HepG2 (cell line): ENCODE data around the gene GHRHR. TPM values are rescaled to one million over a fixed set of nuclear protein-coding genes. Genes with fewer than 3 reads are reported as not detected.

Experiments used
- ATAC-seq: fragments of 200-7000 bp; cut with Tn5 transposase; 3 replicates; pipeline ENCODE4 v1.9.1; 2020; ENCODE audit warnings: mild to moderate bottlenecking, moderate library complexity
- BruUV-seq: library from RNA; stranded (reverse); fragments of 400-500 nt; replicated peaks from 2 replicates; lab custom pipeline; 2021; lab: Mats Ljungman, UMichigan
- CTCF ChIA-PET: fragments of 300-600 bp; formaldehyde crosslinking; extraction: SDS; loops from one replicate; lab custom pipeline; 2021; ENCODE audit warnings: low total read pairs, inconsistent platforms, low intra/inter-chr PET ratio; lab: Yijun Ruan, JAX
- POLR2A ChIA-PET: fragments of 350-600 bp; sonication (Branson Sonifier 250); formaldehyde crosslinking; loops from one replicate; lab custom pipeline; 2020; ENCODE audit warnings: antibody characterized with exemption, inconsistent platforms; lab: Yijun Ruan, JAX
- DNase-seq: peaks from one replicate; pipeline ENCODE4 v3.0.0-alpha.2; 2015; ENCODE audit warnings: low spot score
- FAIRE-seq: peaks from 3 replicates; lab custom pipeline; 2011; peaks lifted over from hg19 to GRCh38; lab: Jason Lieb, UNC
- H2AFZ ChIP-seq: one replicate; pipeline ENCODE4 v1.6.1; 2011; ENCODE audit warnings: low read length, inconsistent platforms
- H3K27ac ChIP-seq: fragments of 300-600 bp; 3 replicates; pipeline ENCODE4 v1.8.0; 2011; ENCODE audit warnings: mixed run types, mild to moderate bottlenecking, mixed read lengths, low read length, inconsistent platforms; ENCODE audit not compliant: insufficient read depth; ENCODE audit errors: extremely low read length
- H3K27me3 ChIP-seq, 2 experiments: fragments of 200-600 bp in 1 of 2; 2 replicates in 1 of 2; 3 replicates in 1 of 2; pipeline versions ENCODE4 v1.6.0 to v1.8.0; 2011; ENCODE audit warnings: low read length in 2 of 2, mild to moderate bottlenecking in 2 of 2, moderate library complexity in 2 of 2, inconsistent platforms in 1 of 2; ENCODE audit not compliant: insufficient read depth in 2 of 2, control insufficient read depth in 1 of 2
- H3K36me3 ChIP-seq, 2 experiments: fragments of 200-600 bp in 1 of 2; replicated peaks in 1 of 2; 2 replicates in 1 of 2; 3 replicates in 1 of 2; pipeline versions ENCODE4 v1.5.1 to v1.8.0; 2011; ENCODE audit warnings: low read length in 2 of 2, inconsistent platforms in 1 of 2; ENCODE audit not compliant: insufficient read depth in 2 of 2, control insufficient read depth in 1 of 2
- H3K4me1 ChIP-seq: 2 replicates; pipeline ENCODE4 v1.5.1; 2012; ENCODE audit warnings: low read length, inconsistent platforms; ENCODE audit not compliant: insufficient read depth
- H3K4me2 ChIP-seq: 2 replicates; pipeline ENCODE4 v1.6.0; 2011; ENCODE audit warnings: low read depth, low read length, inconsistent platforms
- H3K4me3 ChIP-seq, 3 experiments: fragments of 200-600 bp in 1 of 3; sonication (generic), shearing (Covaris generic) in 1 of 3; replicated peaks in 1 of 3; 2 replicates each; pipeline ENCODE4 v1.5.1; 2011 to 2016; ENCODE audit warnings: low read length in 3 of 3, inconsistent platforms in 2 of 3, low read depth in 2 of 3, mild to moderate bottlenecking in 2 of 3, control low read depth in 1 of 3, mixed read lengths in 1 of 3; ENCODE audit not compliant: insufficient read depth in 1 of 3
- H3K79me2 ChIP-seq: one replicate; pipeline ENCODE4 v1.6.1; 2011; ENCODE audit warnings: low read length, inconsistent platforms; ENCODE audit not compliant: insufficient read depth
- H3K9ac ChIP-seq: 2 replicates; pipeline ENCODE4 v1.6.0; 2011; ENCODE audit warnings: mild to moderate bottlenecking, low read depth, low read length, inconsistent platforms; ENCODE audit not compliant: insufficient read depth
- H3K9me3 ChIP-seq: 2 replicates; pipeline ENCODE4 v1.5.1; 2012; ENCODE audit warnings: mild to moderate bottlenecking, low read length
- H4K20me1 ChIP-seq: 2 replicates; pipeline ENCODE4 v1.6.0; 2011; ENCODE audit warnings: inconsistent platforms, mild to moderate bottlenecking, low read length, moderate library complexity; ENCODE audit not compliant: insufficient read depth
- E2F1 ChIP-seq: sonication (generic); formaldehyde crosslinking; IDR thresholded peaks from 2 replicates; pipeline ENCODE4 v1.5.0; 2020; ENCODE audit warnings: missing genetic modification reagents
- FOXA3 ChIP-seq: IDR thresholded peaks from 2 replicates; pipeline ENCODE4 v1.6.1; 2016; ENCODE audit warnings: missing genetic modification reagents, missing compliant biosample characterization
- FOXO1 ChIP-seq: sonication (generic); formaldehyde crosslinking; IDR thresholded peaks from 2 replicates; pipeline ENCODE4 v1.4.0; 2020; ENCODE audit warnings: missing genetic modification reagents
- GABPA ChIP-seq, 2 experiments: IDR thresholded peaks; 2 replicates each; pipeline ENCODE4 v1.6.1; 2011 to 2016; ENCODE audit warnings: low read depth in 2 of 2, low read length in 1 of 2, missing biosample characterization in 1 of 2, missing genetic modification characterization in 1 of 2
- MXD1 ChIP-seq: sonication (generic); formaldehyde crosslinking; IDR thresholded peaks from 2 replicates; pipeline ENCODE4 v1.4.0; 2020; ENCODE audit warnings: mild to moderate bottlenecking, missing genetic modification reagents
- NBN ChIP-seq: fragments of 450-650 bp; conservative IDR thresholded peaks from 2 replicates; pipeline ENCODE4 v1.6.1; 2017
- PHF21A ChIP-seq: sonication (generic); formaldehyde crosslinking; IDR thresholded peaks from 2 replicates; pipeline ENCODE4 v1.5.0; 2020; ENCODE audit warnings: mild to moderate bottlenecking, missing genetic modification reagents
- SMAD9 ChIP-seq: sonication (generic); formaldehyde crosslinking; IDR thresholded peaks from 2 replicates; pipeline ENCODE4 v1.5.1; 2020; ENCODE audit warnings: mild to moderate bottlenecking, missing genetic modification reagents
- SMARCE1 ChIP-seq: fragments of 450-650 bp; IDR thresholded peaks from 2 replicates; pipeline ENCODE4 v1.6.1; 2017; ENCODE audit warnings: borderline replicate concordance
- SNRNP70 ChIP-seq: fragments of 200-400 bp; formaldehyde crosslinking; IDR thresholded peaks from 2 replicates; pipeline ENCODE4 v1.6.1; 2017; ENCODE audit warnings: mild to moderate bottlenecking, low read depth, low read length, moderate library complexity
- TEF ChIP-seq: sonication (generic); formaldehyde crosslinking; IDR thresholded peaks from 2 replicates; pipeline ENCODE4 v1.5.0; 2020; ENCODE audit warnings: missing genetic modification reagents
- U2AF2 ChIP-seq: fragments of 200-400 bp; formaldehyde crosslinking; IDR thresholded peaks from 2 replicates; pipeline ENCODE4 v1.6.1; 2017; ENCODE audit warnings: low read depth, mild to moderate bottlenecking, low read length
- ZBTB34 ChIP-seq: sonication (generic); formaldehyde crosslinking; IDR thresholded peaks from 2 replicates; pipeline ENCODE4 v1.8.0; 2022; ENCODE audit warnings: mild to moderate bottlenecking, missing genetic modification reagents
- ZBTB43 ChIP-seq: sonication (generic); formaldehyde crosslinking; conservative IDR thresholded peaks from 2 replicates; pipeline ENCODE4 v1.4.0; 2020; ENCODE audit warnings: missing genetic modification reagents
- ZNF256 ChIP-seq: sonication (generic); formaldehyde crosslinking; conservative IDR thresholded peaks from 2 replicates; pipeline ENCODE4 v1.4.0; 2020; ENCODE audit warnings: missing genetic modification reagents
- ZNF280B ChIP-seq: sonication (generic); formaldehyde crosslinking; IDR thresholded peaks from 2 replicates; pipeline ENCODE4 v1.5.0; 2020; ENCODE audit warnings: missing genetic modification reagents, mild to moderate bottlenecking, borderline replicate concordance
- ZNF737 ChIP-seq: sonication (generic); formaldehyde crosslinking; IDR thresholded peaks from 2 replicates; pipeline ENCODE4 v1.5.0; 2020; ENCODE audit warnings: missing genetic modification reagents, mild to moderate bottlenecking, borderline replicate concordance
- ZNF883 ChIP-seq: sonication (generic); formaldehyde crosslinking; IDR thresholded peaks from 2 replicates; pipeline ENCODE4 v1.5.1; 2020; ENCODE audit warnings: mild to moderate bottlenecking, missing genetic modification reagents; ENCODE audit errors: not compliant biosample characterization
- WGBS: methylation state at CpG from one replicate; pipeline ENCODE4 v1.1.6; 2017; ENCODE audit warnings: low lambda C conversion rate; 5-methylcytosine and 5-hydroxymethylcytosine counted together
- in situ Hi-C: cut with HindIII; loops from 2 replicates; pipeline ENCODE4 v1.10.0; 2017; ENCODE audit warnings: low pct_unique_long_range_greater_than_20kb; ENCODE audit not compliant: extremely low pct_ligation_motif_present
- intact Hi-C: fragments of 100-400 bp; cut with micrococcal nuclease; formaldehyde crosslinking; loops from one replicate; pipeline ENCODE4 v1.10.0; 2022; ENCODE audit not compliant: unreplicated experiment
- polyA plus RNA-seq, 8 experiments: library from polyadenylated mRNA; depleted of rRNA in 3 of 8; stranded (reverse) in 7 of 8; unstranded in 1 of 8; fragments of >200 nt; fragmentation: Illumina TruSeq in 4 of 8; extraction: Trizol in 4 of 8; gene quantifications; 2 replicates each; pipeline versions ENCODE4 v1.2.1 to v1.2.3, GENCODE V29; 2011 to 2016; ENCODE audit warnings: low read depth in 4 of 8, missing spikeins in 1 of 8, mixed read lengths in 1 of 8; ENCODE audit not compliant: insufficient read depth in 1 of 8
- total RNA-seq, 5 experiments: library from RNA; depleted of rRNA; stranded (reverse); fragments of >200 nt; fragmentation: Illumina TruSeq; extraction: Trizol; gene quantifications; 2 replicates each; pipeline ENCODE4 v1.2.3, GENCODE V29; 2016; ENCODE audit warnings: low read depth in 1 of 5

Gene GHRHR
- total and polyA plus RNA-seq, 2 of the 13 experiments (the other 11 are each of a cell fraction or from before 2014, with no cell fraction given), result not detected

GRCh38 chr7:30987178-30987577 lies 23.4 kb downstream of the GHRHR start (continued):
- no peak for TF ChIP-seq ZNF280B (CRISPR knock-in tag)
- TF ChIP-seq MXD1, result no peak
- TF ChIP-seq, all 625 proteins: peak for 0

- CTCF ChIA-PET, result no interaction called here
- TF ChIP-seq FOXO1 (CRISPR knock-in tag) (no peak), TEF (CRISPR knock-in tag) (no peak), U2AF2 (no peak), ZNF256 (CRISPR knock-in tag) (no peak), ZBTB34 (CRISPR knock-in tag) (no peak), PHF21A (CRISPR knock-in tag) (no peak), FOXA3 (CRISPR knock-in tag) (no peak), ZNF883 (no peak), SMARCE1 (no peak), SNRNP70 (no peak), GABPA (IDR thresholded peaks at IDR 0.05; ENCODE audit: low read depth, low read length) (no peak), GABPA (CRISPR knock-in tag; IDR thresholded peaks at IDR 0.05; ENCODE audit: low read depth) (no peak), NBN (no peak), SMAD9 (CRISPR knock-in tag) (no peak), ZBTB43 (CRISPR knock-in tag) (no peak), E2F1 (CRISPR knock-in tag) (no peak), ZNF737 (CRISPR knock-in tag) (no peak)
Measured at GRCh38 chr7:30987936-30988335, 24.2 kb downstream of the GHRHR start.

More at GRCh38 chr7:30987936-30988335, 24.2 kb downstream of the GHRHR start:
- Histone ChIP-seq H3K9me3 (no peaks in the 10 kb centered on the region), H3K9ac (no peak overlapping the region), H3K4me1 (peaks cover 15% of the 10 kb centered on the region), H3K79me2 (no peaks in the 10 kb centered on the region), H2AFZ (no peak overlapping the region), H3K27me3 (peaks cover 0 to 3% of the 10 kb centered on the region in 2 experiments; a peak in 1 of 5 replicates), H3K4me3 (no peak overlapping the region), H3K36me3 (no peaks in the 10 kb centered on the region), H4K20me1 (no peaks in the 10 kb centered on the region), H3K27ac (no peak overlapping the region), H3K4me2 (no peak overlapping the region)
- WGBS, result 0% methylated on average over 2 of the region's 5 CpGs
- in situ Hi-C loops, result loop anchor here (25.0 kb wide), 1 partner anchor 749 kb away; no protein-coding TSS in a partner anchor
- ATAC-seq, result no peak
- FAIRE-seq, result no peak
- BruUV-seq, result no TSS peak
- no peak for DNase-seq
- POLR2A ChIA-PET, result no interaction called here
- intact Hi-C loops, result no loop called here
